ENCODE data around the gene DPF3. TPM values are rescaled to one million over a fixed set of nuclear protein-coding genes. Genes with fewer than 3 reads are reported as not detected.
"Not testable (repeated sequence)": the region's sequence is repeated elsewhere in the genome, so short reads cannot be mapped to it uniquely, and the experiment has no call there.

DPF3 gene
- total RNA-seq, 1 experiment from 2014 or later = 0.06 TPM

- DNase-seq (ENCODE audit: low spot score) = no peak
These were observed 118.8 kb downstream of the DPF3 start for GRCh38 chr14:72774894-72775620.

- no peak for DNase-seq (ENCODE audit: low spot score)
These were observed 119.8 kb downstream of the DPF3 start for GRCh38 chr14:72774141-72774540.

DNA sequence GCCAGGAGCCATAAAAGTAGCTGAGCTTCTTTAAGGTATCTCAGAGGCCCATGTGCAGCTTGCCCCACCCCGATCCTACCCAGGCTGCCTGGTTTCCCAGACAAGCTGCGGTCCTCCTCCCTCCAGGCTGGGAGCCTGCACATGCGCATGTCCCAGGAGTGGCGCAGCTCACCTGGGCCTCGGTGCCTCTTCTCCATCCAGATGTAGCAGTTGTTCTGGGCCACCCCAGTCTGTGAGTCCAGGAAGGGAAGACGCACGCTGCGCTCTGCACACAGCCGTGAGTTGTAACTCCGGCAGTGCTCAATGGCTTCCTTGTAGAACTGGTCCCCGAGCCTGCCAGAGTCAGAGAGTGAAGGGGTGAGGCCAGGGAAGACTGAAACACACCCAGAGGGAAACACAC is 122.3 kb downstream of the DPF3 start:
- no peak for DNase-seq (ENCODE audit: low spot score)

- no peak for DNase-seq (ENCODE audit: low spot score)
These were observed 127.6 kb downstream of the DPF3 start for GRCh38 chr14:72766296-72766695.

DNA sequence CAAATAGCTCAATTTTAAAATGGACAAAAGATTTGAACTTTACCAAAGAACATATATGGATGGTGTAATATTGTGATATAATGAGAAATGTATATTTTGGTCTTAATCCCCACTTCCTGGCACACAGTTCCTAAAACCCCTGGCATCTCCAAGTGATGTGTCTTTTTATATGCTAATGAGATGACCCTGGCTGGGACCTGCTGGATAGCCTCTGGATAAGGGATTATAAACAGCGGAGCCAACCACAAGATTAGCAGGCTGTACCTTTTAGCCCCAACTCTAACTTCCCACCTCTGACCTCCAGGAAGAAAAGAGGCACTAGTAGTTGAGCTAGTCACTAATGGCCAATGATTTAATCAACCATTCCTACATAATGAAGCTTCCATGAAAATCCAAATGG is 130.0 kb downstream of the DPF3 start:
- DNase-seq (ENCODE audit: low spot score) = no peak

DNA sequence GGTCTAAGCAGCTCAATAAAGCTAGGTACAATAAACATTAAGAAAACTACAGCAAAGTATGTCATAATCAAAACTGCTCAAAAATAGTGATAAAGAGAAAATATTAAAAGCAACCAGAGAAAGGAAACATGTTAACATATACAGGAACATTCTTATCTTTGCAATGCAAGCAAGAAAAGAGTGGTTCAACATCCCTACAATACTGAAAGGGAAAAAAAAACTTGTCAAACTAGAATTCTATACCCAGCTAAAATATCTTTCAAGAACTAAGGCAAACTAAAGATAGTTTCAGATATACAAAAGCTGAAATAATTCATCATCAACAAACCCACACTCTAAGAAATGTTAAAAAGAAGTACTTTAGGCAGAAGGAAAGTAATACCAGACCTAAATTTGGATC is 134.2 kb downstream of the DPF3 start:
- no peak for DNase-seq (ENCODE audit: low spot score)

DNA sequence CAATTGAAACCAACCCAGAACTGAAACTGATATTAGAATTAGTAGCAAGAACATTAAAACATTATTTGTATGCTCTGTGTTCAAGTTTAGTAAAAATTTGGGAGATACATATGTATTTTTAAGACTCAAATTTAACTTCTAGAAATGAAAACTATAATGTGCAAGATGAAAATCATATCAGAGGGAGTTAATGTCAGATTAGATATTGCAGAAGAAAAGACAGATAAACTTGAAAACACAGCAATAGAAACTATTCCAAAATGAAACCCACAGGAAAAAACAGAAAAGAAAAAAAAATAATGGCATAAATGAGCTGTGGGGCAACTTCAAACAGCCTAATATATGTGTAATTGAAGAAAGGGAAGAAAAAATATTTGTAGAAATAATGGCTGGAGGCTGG is 134.9 kb downstream of the DPF3 start:
- no peak for DNase-seq (ENCODE audit: low spot score)

DNA sequence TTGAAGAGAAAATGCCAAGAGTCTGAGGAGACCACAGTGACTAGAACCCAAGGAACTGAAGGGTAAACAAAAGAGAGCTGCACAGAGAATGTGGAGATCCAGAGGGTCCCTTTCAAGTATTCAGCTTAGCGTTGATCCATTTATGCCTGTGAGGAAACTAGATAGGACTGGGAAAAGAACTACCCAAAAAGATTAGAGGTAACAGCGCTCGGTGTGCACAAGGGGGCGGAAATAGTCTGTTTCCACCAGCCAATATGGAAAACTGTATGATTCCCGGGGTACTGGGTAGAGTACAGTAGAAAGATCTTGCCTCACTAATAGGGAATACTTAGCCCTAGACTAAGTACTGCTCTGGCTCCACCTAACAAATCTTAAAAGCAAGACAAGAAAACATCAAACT is 135.5 kb downstream of the DPF3 start:
- DNase-seq (ENCODE audit: low spot score) = no peak

DNA sequence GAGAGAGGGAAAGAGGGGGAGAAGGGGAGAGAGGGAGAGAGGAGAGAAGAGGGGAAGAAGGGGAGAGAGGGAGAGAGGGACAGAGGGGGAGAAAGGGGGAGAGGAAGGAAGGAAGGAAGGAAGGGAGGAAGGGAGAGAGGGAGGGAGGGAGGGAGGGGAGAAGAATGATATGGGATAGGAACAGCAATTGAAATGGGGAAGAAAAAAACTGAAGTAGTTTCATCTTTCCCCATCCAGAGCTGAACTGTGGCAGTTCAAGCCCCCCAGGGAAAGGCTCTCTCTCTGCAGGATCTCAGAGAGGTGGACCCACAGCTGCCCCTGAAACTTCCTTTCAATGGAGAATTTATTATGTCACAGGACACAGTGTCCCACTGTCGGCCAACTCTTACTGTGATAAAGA is 136.9 kb downstream of the DPF3 start:
- DNase-seq (ENCODE audit: low spot score) = no peak

- no peak for DNase-seq (ENCODE audit: low spot score)
These were observed 138.1 kb downstream of the DPF3 start for GRCh38 chr14:72755766-72756165.

DNA sequence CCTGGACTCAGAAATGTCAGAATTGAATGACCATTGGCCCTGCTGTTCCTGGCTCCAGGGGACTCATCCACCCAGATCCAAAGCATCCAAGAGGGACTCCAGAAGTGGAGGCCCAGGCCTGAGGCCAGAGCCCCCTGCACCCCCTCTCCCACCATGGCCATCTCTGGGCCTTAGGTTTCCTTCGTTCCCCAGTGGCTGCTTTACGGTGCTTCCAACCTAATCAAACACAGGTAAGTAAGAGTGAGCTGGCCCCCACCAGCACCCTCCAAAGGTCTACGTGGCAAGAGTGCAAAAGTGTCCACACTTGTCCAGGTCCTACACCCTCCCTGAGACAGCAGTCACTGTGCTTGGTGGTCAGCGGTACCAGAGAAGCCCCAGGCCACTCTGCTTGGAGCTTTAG is 139.0 kb downstream of the DPF3 start:
- DNase-seq (ENCODE audit: low spot score) = no peak

GRCh38 chr14:72753879-72754400 is 140.0 kb downstream of the DPF3 start:
- no peak for DNase-seq (ENCODE audit: low spot score)

- no peak for DNase-seq (ENCODE audit: low spot score)
These were observed 140.7 kb downstream of the DPF3 start for GRCh38 chr14:72753044-72753710.

DNA sequence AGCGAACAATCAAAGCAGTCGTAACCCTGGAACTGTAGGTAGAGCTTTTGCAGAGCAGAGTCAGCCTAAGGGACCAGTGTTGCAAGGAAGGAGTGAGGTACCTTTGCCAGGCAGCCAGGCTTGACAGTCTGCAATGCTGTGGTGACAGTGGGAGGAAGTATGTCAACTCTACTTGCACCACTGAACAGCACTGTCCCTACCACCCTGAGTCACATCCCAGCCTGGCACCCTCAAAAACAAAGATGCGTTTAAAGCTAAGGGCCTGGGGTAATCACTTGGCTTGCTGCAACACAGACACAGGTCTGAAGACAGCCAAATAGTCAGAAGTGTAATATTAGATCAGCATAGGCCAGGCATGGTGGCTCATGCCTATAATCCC is 141.9 kb downstream of the DPF3 start:
- DNase-seq (ENCODE audit: low spot score) = no peak

DNA sequence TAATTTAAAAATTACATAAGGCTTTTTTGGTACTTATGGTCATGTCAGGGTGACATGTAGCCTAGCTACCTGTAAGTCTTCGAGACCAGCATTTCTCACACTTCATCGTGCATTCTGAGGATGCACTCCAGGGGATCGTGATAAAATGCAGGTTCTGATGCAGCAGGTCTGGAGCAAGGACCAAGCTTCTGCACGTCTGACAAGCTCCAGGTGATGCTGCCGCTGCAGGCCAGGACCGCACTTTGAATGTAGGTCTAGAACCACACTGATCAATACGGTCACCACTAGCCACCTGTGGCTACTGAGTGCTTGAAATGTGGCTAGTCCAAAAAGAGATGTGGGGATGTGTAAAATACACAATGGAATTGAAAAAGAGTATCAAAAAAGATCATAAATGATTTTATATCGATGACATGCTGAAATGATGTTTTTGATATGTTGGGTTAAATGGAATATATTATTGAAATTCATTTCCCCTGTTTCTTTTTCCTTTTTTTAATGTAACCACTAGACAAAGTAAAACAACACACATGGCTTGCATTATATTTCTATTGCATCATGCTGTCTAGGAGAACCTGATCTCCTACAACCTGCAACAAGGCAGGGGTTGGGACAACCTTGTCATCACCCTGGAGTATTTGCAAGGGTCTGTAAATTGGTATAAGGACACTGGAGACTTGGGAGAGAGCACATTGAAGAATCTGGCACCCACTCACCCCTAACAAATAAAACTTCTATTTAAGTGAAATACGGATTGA is 142.4 kb downstream of the DPF3 start:
- no peak for DNase-seq (ENCODE audit: low spot score)

GRCh38 chr14:72748921-72749320 is 145.0 kb downstream of the DPF3 start:
- not testable (repeated sequence) for DNase-seq (ENCODE audit: low spot score)

GRCh38 chr14:72747652-72748051 is 146.2 kb downstream of the DPF3 start:
- DNase-seq (ENCODE audit: low spot score) = no peak

GRCh38 chr14:72745991-72746980 is 147.6 kb downstream of the DPF3 start:
- DNase-seq (ENCODE audit: low spot score) = no peak

DNA sequence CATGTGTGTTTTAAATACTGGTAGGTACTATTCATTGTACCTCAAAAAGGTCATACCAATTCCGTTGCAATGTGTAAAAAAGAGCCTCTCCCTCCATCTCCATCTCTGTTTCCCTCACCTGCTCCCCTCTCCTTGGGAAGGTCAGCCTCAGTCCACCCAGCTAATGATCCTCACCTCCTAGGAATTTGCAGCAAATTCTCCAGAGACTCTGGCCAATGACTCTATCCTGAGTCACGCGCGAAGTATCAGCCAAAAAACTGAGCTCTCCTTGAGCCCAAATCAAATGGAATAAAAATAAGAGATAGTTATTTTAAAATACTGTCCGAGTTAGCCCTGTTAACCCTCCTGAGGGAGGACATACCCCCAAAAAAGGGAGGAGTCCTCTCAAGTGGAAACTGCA is 148.4 kb downstream of the DPF3 start:
- no peak for DNase-seq (ENCODE audit: low spot score)

- no peak for DNase-seq (ENCODE audit: low spot score)
These were observed 149.3 kb downstream of the DPF3 start for GRCh38 chr14:72744416-72745120.

DNA sequence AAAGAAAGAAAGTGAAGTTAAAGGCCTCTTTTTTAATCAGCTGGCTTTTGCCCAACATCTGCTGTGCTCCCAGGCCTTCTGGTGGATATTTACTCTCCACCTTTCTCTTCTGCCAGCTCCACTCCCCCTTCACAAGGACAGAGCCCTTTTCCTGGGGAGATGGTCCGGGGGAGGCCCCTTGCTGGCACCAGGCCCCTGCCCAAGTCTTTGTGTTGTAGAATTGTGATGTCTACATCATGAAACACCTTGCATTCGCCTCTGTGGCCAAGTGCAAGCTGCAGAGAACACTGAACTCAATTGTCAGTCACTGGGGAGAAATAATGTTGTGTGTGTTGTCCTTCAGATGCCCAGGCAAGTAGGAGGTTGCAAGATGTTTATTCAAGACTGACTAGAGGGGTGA is 150.3 kb downstream of the DPF3 start:
- DNase-seq (ENCODE audit: low spot score) = no peak
